NCI-H2107 (cell line): ENCODE data around the gene CAMSAP1.
"Not testable (repeated sequence)": the region's sequence is repeated elsewhere in the genome, so short reads cannot be mapped to it uniquely, and the experiment has no call there.

Experiments
- DNase-seq: peaks from one replicate; lab custom pipeline; 2025; lab: John Stamatoyannopoulos, UW

The CAMSAP1 gene

GRCh38 chr9:135920973-135921585 lies 13.7 kb upstream of the CAMSAP1 start:
- no peak for DNase-seq

DNA sequence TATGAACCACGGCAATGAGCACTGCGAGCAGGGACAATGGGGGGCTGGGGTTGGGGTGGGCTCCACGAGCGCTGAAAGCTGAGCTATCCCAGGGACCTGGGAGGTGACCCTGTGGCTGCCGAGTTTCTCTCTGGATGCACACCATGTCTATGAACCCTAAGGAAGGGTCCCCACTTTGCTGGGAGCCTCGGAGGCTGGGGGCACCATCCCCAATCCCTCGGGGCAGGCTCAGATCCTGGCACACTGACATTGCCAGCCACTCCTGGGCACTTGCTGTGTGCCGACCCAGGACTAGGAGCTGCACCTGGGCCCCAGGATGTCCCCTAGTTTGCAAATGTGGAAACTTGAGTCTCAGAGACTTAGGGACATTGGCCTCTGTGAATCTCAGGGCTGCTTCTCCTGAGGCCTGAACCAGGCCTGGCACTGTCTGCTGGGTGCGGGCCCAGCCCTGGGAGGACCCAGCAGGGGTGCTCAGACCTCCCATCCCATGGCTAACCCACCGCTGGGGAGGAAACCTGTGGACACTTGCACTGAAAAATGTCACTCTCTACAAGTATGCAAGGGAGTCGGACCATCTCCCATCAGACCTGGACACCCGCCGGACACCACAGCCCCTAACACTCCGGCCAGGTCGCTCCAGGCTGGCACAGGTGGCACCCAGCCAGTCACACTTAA lies 13.0 kb upstream of the CAMSAP1 start:
- no peak for DNase-seq

GRCh38 chr9:135919318-135919890 lies 12.1 kb upstream of the CAMSAP1 start:
- DNase-seq: no peak

GRCh38 chr9:135916227-135916626 lies 8.9 kb upstream of the CAMSAP1 start:
- not testable (repeated sequence) for DNase-seq

GRCh38 chr9:135914921-135915320 lies 7.6 kb upstream of the CAMSAP1 start:
- DNase-seq: no peak

- DNase-seq: not testable (repeated sequence)
Measured at GRCh38 chr9:135911233-135911632, 3.9 kb upstream of the CAMSAP1 start.

DNA sequence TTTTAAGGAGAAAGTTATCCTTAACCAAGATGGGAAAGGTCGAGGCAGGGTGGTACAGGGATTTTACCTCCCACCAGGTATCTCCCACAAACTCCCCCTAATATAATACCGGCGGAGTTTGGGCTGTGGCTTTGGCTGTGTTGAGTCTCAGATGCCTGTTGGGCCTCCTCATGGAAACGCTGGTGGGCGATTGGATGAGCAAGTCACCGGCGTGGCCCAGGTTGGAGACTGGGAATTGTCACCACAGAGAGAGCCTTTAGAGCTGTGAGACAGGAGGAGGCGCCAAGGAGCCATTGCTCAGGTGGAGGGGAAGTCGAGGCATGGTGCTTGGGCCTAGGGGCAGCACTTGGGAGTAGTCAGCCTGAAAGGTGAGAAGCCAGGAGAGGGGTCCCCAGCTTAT lies 3.4 kb upstream of the CAMSAP1 start:
- no peak for DNase-seq

GRCh38 chr9:135910216-135910615 lies 2.9 kb upstream of the CAMSAP1 start:
- no peak for DNase-seq

DNA sequence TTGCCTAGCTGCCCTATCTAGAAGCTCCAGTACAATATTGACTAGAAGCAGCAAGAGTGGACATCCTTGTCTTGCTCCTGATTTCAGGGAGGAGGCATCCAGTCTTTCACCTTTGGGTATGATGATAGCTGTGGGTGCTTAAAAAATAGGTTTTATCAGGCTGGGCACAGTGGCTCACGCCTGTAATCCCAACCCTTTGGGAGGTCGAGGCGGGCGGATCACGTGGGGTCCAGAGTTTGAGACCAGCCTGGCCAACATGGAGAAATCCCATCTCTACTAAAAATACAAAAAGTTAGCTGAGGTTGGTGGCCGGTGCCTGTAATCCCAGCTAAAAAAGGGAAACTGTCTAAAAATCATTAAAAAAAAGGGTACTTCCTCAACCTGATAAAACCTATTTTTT lies 2.0 kb upstream of the CAMSAP1 start:
- DNase-seq: no peak

DNA sequence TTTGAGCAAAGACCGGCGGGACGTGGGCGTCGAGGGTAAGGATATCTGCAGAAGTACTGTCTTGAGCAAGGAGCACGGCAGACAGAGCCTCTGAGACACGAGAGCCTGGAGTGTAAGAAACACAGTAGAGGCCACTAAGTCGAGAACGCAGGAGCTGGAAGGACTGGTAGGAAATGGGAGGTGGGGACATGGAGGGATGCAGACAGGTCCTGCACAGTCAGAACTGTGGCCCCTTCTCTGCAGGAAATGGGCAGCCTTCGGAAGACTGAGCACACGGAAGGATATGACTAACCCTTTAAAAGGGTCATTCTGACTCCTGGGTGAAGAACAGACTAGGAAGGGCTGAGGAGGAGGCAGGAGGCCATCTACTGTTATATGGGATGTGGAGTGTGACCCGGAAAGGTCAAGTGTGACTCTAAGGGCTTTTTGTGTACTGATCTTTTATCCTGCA lies 1.4 kb upstream of the CAMSAP1 start:
- no peak for DNase-seq

- no peak for DNase-seq
Measured at GRCh38 chr9:135908093-135908753, 877 bp upstream of the CAMSAP1 start.

GRCh38 chr9:135907006-135907430 lies 328 bp downstream of the CAMSAP1 start:
- no peak for DNase-seq

DNA sequence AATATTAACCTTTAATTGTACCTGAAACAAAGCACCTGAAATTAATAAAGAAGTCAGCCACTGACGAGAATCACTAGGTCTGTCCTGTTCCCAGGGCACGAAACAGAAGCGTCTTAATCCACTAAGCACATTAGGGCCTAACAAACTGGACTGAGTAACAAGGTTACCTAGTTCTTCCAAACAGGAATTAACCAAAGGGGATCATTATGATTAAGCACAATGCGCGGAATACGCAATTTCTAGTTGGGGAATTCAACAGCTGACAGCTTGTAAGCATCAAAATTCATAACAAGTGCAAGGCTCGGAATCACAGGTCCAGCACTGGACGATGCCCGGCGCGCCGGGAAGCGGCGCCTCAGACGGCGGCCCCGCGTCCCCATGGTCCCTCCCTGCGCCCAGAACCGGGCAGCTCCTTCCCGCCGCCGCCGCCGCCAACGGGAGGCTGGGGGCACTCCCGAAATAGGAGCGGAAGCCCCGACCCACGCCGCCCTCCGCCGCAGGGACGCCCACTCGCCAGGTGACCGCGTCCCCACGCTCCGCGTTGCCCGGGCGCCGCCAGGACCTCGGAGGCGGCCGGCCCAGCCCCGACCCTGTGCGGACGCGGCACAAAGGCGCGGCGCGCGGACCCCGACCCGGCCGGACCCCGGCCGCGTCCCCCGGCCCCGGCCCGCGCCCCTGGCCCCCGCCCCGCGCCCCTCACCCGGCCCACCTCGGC lies 898 bp downstream of the CAMSAP1 start:
- DNase-seq: no peak

DNA sequence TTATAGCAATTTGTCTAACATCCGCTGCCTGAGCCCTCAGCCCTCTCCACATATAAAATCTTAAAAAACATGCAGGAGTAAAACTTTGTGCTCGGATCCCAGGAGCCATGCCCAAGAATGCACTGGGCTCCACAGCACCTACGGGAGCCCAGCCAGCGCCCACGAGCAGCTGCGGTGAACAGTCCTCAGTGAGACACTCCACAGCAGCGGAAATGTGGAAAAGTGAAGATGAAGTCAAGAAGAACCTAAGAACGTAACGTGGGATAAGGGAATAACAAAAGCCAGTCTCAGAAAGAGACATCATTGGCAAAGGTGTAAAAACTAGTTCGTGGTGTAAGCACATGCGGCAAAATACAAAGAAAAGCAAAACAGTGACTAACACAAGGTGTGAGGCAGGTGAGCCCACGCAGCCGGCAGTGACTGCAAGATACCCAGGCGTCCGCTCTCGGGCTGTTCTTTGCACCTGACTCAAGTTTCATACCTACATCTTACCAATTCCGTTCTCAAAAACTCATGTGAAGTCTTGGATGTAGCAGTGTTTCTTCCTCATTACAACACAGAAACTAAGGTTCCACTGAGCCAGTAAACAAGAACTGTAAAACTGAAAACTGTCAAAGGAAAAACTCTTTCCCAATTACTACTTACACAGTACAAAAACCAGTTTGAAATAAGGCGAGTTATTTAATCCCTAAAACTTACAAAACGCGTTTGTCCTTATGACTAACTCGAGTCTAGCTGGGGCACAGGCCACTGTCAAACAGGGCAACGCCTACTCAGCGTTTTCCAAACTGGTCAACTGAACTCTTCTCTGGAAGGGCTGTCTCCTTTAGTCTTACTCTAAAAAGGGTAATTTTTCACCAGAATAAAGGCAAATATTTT lies 1.7 kb downstream of the CAMSAP1 start:
- DNase-seq: no peak

DNA sequence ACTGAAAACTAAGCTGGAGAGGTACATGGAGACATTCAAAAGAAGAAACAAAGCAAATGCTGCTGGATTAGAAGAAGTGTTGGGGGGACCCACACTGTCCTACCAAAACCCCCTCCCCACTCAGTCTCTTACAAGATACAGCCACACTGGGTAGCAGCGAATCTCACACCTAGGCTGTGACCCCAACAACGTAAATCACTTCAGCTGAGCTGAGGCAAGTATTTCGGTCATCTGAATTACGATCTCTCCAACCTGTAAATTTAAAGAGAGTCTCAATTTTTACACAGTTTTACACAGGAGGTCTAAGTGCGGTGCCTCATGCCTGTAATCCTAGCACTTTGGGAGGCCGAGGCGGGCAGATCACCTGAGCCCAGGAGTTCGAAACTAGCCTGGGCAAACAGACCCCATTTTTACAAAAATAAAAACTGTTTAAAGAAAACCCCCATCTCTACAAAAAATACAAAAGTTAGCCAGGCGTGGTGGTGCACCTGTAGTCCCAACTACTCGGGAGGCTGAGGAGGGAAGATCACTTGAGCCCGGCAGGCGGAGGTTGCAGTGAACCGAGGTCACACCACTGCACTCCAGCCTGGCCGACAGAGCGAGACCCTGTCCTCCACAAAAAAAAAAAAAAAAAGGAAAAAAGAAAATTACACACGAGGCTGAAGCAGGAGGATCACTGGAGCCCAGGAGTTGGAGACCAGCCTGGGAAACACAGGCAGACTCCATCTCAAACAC lies 3.4 kb downstream of the CAMSAP1 start:
- DNase-seq: no peak

GRCh38 chr9:135903358-135903656 lies 4.0 kb downstream of the CAMSAP1 start:
- DNase-seq: no peak

DNA sequence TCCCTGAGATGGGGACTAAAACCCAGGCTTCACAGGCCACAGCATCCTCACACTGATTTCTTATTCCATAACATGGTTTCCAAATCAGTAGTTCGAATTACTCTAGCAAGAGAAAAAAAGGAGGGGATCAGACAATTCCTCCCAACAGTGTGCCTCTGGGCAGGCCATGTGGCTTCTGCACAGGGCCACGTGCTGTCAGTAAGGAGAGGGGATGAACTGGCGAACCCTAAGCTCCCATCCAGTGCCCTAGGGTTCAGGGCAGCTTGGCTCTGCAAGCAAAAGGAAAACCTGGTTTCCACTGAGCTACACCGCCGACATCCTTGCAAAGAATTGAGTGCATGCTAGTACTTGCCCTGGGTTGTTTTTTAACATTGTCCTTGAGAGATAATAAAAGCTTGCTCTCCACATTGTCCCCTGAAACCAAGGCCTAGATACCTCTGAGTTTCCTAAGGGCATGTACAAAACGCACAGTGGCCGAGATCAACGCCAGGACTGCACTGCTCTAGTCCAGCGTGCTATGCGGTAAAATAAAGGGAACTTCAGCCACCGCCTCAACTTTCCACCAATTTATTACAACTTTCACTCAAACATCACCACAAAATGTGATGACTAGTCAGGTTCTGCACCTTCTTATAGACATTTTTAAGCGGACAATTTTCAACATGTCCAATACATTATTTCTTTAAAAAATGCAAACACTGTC lies 4.5 kb downstream of the CAMSAP1 start:
- DNase-seq: no peak

GRCh38 chr9:135901826-135902225 lies 5.5 kb downstream of the CAMSAP1 start:
- no peak for DNase-seq

- no peak for DNase-seq
Measured at GRCh38 chr9:135901031-135901758, 6.2 kb downstream of the CAMSAP1 start.
